COLO668 (cell line): ENCODE data around the gene SH3YL1.

Experiments used
- DNase-seq: peaks from one replicate; lab custom pipeline; 2025; ENCODE audit not compliant: unreplicated experiment; lab: John Stamatoyannopoulos, UW

SH3YL1 gene

DNA sequence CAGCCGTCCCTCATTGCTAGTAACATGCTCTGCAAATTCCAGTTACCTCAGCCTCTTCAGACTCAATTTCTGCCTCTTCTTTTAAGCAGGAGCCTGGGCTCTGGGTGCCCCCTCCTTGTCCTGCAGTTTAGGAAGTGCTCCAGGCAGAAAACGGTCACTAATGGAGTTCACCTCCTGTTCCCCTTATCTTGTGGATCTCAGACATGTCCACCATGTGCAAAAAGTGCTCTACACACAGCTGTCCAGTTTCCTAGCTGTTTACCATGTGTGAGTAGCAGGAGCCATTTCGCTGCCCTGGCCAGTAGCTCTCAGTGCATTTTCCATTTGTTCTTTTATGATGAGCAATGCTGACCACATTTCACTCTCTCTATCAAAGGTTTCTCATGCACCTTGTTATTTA is 4.9 kb downstream of the SH3YL1 start:
- DNase-seq, result no peak

DNA sequence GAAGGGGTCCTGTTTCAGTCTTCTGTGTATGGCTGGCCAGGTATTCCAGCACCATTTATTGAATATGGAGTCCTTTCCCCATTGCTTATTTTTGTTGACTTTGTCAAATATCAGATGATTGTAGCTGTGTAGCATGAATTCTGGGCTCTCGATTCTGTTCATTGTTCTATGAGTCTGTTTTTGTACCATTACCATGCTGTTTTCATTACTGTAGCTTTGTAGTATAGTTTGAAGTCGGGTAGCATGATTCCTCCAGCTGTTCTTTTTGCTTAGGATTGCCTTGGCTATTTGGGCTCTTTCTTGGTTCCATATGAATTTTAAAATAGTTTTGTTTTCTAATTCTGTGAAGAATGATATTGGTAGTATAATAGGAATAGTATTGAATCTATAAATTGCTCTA is 6.0 kb downstream of the SH3YL1 start:
- DNase-seq, result no peak

DNA sequence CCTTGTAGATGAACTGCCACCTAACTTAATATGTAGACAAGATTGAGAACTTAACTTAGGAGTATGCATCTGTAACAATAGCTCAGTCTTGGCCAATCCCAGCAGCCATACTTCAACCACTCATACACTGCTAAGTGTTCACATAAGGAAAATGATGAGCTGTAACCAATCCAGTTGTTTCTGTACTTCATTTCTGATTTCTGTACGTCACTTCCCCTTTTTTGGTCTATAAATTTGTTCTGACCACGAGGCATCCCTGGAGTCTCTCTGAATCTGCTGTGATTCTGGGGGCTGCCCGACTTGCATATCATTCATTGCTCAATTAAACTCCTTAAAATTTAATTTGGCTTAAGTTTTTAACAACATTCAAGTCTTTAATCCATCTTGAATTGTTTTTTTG is 6.4 kb downstream of the SH3YL1 start:
- DNase-seq, result no peak

DNA sequence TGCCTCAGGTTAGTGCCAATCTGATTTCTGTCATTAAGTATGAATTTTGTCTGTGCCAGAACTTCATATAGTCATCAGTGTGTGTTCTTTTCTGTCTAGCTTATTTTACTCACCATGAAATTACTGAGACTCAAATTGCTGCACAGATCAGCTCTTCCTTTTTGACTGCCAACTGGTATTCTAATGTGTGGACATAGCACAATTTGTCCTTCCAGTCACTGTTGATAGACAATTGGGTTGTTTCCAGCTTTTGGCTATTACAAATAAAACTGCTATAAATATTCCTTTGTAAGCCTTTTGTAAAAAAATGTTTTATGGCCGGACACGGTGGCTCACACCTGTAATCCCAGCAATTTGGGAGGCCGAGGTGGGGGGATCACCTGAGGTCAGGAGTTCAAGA is 7.7 kb downstream of the SH3YL1 start:
- DNase-seq, result no peak

DNA sequence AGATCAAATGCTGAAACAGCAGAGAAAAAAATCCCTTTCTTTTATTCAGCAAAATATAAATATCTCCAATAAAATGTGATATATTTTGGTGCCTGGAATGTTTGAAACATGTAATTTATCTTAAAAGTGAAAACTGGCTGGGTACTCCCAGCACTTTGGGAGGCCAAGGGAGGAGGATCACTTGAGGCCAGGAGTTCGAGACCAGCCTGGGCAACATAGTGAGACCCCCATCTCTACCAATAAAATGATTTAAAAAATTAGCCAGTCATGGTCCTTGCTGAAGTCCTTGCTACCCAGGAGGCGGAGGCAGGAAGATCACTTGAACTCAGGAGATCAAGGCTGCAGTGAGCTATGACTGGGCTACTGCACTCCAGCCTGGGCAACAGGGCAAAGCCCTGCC is 8.6 kb downstream of the SH3YL1 start:
- no peak for DNase-seq

DNA sequence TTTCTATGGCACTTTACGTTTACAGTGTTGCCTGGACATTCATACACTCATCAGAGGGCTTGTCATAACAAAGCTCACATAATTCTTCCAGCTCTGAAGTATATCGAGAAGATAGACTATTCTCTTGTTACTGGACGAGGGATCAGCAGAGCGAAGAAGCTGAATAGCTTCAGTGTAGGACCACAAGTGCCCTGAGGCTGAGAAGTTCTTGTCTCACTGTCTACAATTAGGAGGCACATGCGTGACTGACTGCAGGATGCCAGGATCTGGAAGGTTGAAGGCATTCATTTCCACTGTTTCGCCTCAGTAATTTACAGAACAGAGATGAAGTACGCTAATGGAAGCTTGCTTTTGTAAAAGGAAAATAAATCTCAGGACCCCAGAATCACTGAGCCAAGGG is 9.6 kb downstream of the SH3YL1 start:
- DNase-seq, result no peak

DNA sequence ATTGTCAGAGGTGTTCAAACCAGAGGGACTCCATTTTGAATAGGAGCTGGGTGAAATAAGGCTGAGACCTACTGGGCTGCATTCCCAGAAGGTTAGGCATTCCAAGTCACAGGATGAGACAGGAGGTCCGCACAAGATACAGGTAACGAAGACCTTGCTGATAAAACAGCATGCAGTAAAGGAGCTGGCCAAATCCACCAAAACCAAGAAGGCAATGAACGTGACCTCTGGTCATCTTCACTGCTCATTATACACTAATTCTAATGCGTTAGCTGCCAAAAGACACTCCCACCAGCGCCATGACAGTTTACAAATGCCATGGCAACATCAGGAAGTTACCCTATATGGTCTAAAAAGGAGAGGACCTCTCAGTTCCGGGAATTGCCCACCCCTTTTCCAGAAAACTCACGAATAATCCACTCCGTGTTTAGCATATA is 10.6 kb downstream of the SH3YL1 start:
- no peak for DNase-seq

DNA sequence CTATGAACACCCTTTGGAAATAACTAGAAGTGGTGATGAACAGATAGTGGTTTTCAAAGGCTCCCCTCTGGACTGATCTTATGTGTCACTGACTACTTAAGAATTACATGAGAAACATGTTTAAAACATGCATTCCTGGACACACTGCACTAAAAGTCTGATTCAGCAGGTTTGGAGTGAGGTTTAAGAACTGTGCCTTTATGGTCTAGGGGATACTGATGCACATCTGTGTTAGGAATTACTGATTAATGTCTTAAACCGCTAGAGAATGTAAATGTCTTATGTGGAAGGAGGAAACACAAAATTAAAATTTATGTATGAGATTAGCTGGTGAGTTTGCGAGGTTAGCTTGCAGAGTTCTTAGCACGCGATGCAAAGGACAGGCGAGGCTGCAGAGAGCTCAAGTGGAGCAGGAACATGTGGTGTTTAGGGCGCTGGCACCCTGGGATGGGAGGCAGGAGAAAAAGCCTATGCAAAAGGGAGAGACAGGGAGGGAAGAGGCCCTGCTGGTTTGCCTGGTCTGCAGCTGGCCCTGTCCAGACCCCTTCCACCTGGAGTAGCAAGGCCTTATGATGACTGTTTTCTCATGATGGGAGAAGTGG is 11.7 kb downstream of the SH3YL1 start:
- DNase-seq, result no peak

DNA sequence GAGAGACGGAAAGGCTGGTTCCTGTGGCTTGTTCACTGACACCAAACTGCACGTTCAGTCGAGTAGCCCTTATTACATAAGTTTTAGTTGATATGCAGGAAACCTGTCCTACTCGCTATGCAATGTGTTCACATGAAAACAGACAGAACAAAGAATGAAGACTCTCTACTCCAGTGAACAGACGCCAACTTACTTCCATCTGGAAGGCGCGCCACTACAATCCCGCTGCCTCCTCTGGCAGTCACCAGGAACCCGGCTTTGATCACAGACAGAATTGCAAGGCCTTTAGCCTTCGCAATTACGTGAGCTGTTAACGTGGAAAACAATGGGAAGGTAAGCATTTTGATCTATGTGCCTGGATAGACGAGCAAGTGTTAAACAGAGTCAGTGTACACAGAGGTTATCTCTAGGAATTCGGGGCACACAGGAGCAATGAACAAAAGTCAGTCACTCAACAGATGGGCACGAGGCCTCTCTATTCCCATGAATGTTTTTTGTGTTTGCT is 14.2 kb downstream of the SH3YL1 start:
- DNase-seq, result no peak

DNA sequence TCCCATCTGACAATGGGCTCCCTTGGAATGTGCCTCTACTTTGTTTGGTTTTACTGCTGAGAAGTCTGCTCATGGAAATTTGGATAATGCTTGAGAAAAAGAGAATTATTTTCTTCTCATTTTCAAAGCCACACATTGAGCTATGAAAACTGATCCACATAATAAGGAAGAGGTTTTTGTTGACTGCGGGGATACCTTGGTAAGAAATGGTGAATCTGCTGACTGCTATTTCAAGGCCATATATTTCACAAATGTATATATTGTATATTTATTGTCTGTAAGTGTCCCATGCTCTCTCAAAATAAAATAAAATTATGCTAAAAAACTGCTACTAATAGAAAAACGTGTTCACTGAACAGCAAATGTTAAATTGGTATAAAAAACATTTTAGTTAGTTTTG is 15.1 kb downstream of the SH3YL1 start:
- no peak for DNase-seq

DNA sequence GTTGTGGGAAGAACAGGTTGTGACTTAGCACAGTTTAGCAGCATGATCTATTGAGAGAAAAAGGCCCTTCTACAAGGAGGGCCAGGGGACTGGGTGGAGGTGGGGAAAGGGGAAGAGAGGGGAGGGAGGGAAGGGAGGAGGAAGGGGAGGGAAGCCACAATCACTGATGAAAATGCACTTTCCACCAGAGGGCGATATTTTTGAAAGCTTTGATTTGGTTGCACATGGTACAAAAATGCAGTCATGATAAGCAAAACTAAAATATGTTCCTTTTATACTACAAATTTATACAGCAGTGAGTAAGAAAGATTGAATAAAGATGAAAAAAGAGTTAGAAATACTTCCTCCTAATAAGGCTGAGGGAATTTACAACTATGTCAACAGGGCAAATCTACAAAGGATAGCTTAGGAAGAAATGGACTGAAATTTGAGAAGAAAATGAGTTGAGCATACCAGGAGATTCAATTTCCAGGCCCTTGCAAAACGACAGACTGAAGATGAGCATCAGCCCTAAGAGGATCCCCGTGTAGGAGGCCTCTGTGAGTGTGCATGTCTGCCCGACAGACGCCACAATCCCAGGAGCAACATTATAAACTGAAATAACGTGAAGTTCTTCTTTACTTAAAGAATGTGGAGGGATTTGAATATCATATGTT is 17.2 kb downstream of the SH3YL1 start:
- peak; percentile 11 for DNase-seq

DNA sequence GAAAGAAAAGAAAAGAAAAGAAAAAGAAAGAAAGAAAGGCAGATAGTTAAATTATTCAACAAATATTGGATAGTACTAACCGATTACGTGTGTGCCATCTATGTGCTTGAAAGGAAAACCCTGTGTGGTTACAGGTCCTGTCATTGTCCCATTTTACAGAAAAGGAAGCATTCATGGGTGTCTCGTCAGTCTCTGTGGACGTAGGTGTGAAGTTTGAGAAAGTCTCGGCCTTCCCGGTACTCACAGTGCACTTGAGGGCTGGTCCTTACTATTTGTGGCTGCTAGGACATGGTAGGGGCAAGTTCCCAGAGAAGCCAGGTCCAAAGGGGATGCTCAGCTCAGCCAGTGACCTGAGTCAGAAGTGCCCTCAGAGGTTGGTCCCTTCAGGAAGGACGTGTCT is 19.3 kb downstream of the SH3YL1 start:
- DNase-seq, result no peak

DNA sequence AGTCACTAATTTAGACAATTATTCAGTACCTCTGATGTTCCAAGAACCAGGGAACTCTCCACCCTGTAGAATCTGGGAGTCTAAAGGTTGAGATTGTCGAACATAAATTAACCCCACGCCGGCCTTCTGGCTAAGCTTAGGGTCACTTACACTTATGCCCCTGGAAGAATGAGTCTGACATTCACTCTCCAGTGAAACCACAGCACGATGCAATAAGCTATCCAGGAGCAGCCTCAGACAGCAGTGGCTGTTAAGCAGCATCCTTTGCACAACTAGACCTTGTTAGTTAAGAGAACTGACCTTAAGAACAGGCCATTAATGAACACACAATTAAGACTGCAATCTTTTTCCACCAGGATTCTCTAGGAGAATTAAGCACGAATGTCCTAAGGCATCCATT is 25.0 kb downstream of the SH3YL1 start:
- DNase-seq, result no peak

DNA sequence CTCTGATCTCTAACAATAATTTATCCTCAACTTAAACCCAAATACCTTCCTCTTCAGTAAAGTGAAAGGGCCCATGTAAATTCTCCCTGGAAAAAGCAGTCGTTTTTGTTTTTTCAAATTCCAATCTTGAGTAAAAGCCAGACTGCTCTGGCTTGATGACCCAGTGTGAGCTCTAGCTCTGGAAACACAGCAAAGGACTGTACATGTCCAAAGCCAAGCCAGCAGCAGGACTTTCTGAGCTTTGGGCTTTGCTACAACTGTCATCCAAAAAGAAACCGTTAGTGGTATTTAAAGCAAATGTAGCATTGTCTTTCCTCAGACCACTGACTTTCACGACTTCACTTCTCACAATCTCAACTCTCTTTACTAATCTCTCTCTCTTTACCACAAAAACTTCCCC is 25.4 kb downstream of the SH3YL1 start:
- no peak for DNase-seq

DNA sequence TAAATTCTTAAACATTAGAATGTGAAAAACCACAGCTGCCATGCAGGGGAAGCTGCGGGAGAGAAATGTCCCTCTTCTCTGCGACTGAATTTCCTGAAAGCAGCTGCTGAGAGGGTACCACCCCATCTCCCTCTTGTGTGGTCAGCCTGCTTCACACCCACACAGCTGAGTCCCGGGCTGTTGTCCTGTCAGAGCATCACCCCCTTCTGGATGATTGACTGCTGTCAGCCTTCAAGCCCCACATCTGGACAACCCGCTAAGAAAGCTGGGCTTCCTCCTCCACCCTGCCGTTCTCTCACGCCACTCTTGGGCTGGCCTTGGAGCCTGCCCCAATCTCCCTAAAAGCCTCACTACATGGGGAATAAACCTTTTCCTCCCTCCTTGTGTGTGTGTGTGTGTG is 26.0 kb downstream of the SH3YL1 start:
- DNase-seq, result no peak

DNA sequence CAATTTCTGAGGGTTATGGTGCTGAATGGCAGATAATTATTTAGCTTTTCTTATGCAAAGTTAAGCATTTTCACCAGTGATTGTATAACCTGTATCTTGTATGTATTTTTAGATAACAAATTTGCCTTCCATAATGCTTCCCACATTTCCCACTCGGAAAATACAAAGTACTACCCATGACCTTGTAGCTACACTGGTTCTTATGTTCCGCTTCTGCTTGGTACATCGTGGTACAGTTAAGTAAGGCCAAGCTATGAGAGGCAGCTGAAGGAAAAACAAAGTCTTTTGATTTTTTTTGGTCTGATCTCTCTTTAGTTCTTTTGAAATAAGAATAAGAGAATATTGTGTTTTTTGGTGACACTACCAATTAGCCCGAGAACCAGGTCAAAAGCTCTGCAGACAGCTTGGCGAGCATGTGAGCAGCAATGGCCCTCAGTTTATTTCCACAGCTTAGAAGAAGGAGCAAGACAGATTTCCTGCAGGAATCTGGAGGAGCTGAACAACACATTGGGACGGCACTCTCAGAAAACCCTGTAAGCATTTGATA is 26.8 kb downstream of the SH3YL1 start:
- no peak for DNase-seq

DNA sequence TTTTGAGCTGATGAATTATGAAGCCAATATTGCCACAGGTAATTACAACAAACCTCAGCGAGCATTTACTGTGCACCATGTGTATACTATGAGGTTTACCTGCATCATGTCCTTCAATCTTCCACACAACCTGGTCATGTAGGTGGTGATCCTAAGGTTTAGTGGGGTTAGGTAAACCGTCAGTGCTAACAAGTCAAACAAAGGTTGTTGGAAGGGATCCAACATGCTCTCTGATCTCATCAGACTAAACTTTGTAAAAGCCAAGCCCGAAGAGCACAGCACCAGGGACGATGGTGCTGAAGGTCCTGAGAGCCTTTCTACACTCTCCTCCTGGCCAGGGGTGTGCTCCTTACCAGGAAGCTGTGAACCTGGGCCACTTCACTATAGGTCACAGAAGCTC is 29.4 kb downstream of the SH3YL1 start:
- no peak for DNase-seq

DNA sequence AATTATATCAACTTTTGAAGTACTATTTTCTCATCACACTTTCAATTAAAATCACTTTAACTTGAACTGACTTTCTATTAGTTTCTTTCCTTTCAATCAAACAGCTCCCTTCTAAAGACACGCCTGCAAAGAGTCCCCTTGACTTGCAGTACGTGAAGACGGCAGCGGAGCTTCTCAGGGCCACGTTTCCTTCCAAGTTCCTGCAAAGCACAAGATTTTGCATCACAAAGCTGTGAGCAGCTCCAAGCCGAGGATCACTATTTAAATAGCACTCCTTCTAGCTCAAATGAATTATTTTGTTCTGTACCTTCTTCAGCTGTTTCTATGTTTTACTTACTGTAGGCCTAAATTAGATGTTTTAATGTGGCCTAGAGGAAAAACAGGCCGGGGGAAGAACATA is 30.8 kb downstream of the SH3YL1 start:
- DNase-seq, result no peak

DNA sequence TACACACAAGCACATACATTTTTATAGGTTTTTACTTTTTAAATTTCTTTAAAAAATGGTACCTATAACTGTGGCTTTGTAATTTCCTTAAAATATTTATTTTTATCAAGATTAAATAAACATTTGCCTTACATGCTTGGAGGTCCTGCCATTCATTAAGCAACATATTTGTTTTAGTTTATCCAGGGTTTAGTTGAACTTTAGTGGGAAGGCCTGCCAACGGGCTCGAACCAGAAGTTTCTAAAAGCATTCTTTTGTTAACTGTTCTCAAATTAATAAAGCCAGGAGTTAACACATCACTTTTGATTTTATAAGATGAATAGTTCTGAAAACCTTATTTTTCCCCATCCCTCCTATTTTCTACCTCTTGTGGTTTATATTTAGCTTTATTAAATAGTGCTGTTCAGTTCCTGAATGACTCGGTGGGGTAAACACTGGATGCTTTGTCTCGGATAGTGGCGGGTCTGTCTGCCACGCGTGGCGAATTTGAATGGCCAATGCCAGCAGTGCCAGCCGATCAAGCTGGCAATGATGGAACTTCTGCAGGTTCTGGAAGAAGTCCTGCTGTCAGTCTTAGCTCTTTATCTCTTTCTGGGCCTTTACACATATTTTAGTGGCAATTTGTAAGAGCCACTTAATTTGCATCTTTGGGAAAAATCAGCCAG is 32.2 kb downstream of the SH3YL1 start:
- no peak for DNase-seq

DNA sequence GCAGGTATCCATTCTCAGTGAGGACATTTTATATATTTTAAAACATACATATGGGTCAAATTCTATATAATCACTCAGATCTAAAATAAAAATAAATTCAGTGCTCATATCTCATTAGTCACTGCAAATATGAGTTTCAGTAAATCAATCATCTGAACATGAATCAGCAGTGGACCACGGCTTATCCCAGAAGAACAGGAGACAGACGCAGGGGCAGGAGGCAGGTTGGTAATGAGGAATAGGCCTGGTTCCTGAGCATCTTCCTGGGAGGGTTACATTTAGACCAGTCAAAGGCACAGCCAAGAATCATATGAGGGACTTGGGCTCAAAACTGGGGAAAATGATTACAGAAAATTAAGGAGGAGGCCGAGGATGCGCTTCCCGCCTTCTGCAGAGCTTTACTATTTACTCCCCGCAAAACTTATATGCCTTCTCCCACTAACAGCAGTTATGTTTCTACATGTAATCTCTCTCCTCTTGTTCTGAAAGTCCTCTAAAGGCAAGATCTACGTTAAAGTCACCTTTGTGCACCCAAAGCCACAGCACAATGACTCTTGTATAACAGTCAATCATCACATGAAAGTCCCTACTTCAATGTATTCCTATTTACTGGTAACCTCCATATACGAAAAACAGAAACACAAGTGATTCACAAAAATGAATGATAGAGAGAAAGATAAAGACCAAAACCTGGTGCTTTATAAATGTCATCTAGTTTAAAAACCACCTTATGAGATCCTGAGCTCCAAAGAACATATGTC is 35.1 kb downstream of the SH3YL1 start:
- no peak for DNase-seq

DNA sequence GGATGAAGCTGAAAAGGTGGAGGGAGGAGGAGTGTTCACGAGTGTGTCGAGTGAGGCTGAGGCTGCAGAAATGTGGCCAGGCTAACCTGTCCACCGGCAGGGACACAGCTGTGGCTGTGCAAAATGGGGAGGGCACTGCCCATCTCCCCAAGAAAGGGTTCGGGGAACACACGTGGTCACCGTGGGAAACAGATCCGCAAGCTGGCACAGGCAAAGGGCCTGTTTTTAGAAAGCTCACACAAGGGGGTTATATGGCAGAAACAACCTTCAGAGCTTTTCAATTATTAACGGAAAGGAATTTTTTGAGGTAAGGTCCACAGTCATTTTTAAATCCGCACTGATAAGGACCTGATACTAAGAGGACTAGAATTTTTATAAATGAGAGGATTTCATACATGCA is 35.7 kb downstream of the SH3YL1 start:
- no peak for DNase-seq
